ENCODE measurements around the gene VAT1L. TPM values are rescaled to one million over a fixed set of nuclear protein-coding genes. Genes with fewer than 3 reads are reported as not detected.

VAT1L gene
- total RNA-seq, 1 experiment from 2014 or later, result 0.10 TPM

- Histone ChIP-seq H2AFZ (ENCODE audit: low read depth, low read length, poor library complexity, severe bottlenecking) (no peak overlapping the region), H3K9me2 (ENCODE audit: insufficient read depth) (no peaks in the 10 kb centered on the region), H3K27ac (ENCODE audit: low read depth, low read length) (no peak overlapping the region), H3K36me3 (ENCODE audit: control insufficient read depth in 1 of 2, insufficient read depth in 2 of 2, low read length in 2 of 2) (no peaks in the 10 kb centered on the region), H3K9ac (ENCODE audit: low read length) (no peak overlapping the region), H3K79me2 (ENCODE audit: insufficient read depth, low read length) (no peaks in the 10 kb centered on the region), H3K4me1 (ENCODE audit: control insufficient read depth in 1 of 2, insufficient read depth in 2 of 2, low read length in 2 of 2) (no peaks in the 10 kb centered on the region), H4K20me1 (ENCODE audit: insufficient read depth) (no peaks in the 10 kb centered on the region), H3K4me3 (replicated peaks in 1 of 2; ENCODE audit: low read depth in 1 of 2, low read length in 2 of 2) (no peak overlapping the region), H3K27me3 (ENCODE audit: insufficient read depth, low read length) (peaks cover 39% of the 10 kb centered on the region), H3K4me2 (ENCODE audit: low read length) (no peak overlapping the region), H3K9me3 (ENCODE audit: control insufficient read depth in 1 of 2, insufficient read depth in 1 of 2, low read depth in 1 of 2, low read length in 2 of 2) (no peaks in the 10 kb centered on the region)
- BruUV-seq (replicated peaks), result no TSS peak
- ChIA-PET RAD21 (ENCODE audit: low non-redundant PET in 1 of 2, low total read pairs in 2 of 2, uncharacterized antibody in 2 of 2, unreplicated experiment in 2 of 2) (no interaction called here), POLR2A (interaction anchor here (0.6 kb wide), 1 partner anchor 72 kb away, joined by 4 read pairs; no protein-coding TSS in a partner anchor), CTCF (no interaction called here)
- DNase-seq (ENCODE audit: low read depth, low spot score), result no peak
- no peak for ATAC-seq
- no peak for TF ChIP-seq YY1 (IDR thresholded peaks at IDR 0.05; ENCODE audit: extremely low read depth, insufficient replicate concordance, low read depth, low read length)
- TF ChIP-seq RAD21 (IDR thresholded peaks at IDR 0.05; ENCODE audit: low read depth), result no peak
- no peak for TF ChIP-seq ZFX (IDR thresholded peaks at IDR 0.05)
- no peak for TF ChIP-seq MAX (IDR thresholded peaks at IDR 0.05)
- intact Hi-C loops (cut with micrococcal nuclease), result no loop called here
These were observed 156.8 kb downstream of the VAT1L start for GRCh38 chr16:77945126-77945525.

- intact Hi-C loops (cut with micrococcal nuclease), result no loop called here
- Histone ChIP-seq H2AFZ (ENCODE audit: low read depth, low read length, poor library complexity, severe bottlenecking) (no peak overlapping the region), H3K4me3 (replicated peaks in 1 of 2; ENCODE audit: low read depth in 1 of 2, low read length in 2 of 2) (no peak overlapping the region), H3K4me2 (ENCODE audit: low read length) (no peak overlapping the region), H3K9me2 (ENCODE audit: insufficient read depth) (no peaks in the 10 kb centered on the region), H3K36me3 (ENCODE audit: control insufficient read depth in 1 of 2, insufficient read depth in 2 of 2, low read length in 2 of 2) (no peaks in the 10 kb centered on the region), H3K4me1 (ENCODE audit: control insufficient read depth in 1 of 2, insufficient read depth in 2 of 2, low read length in 2 of 2) (no peaks in the 10 kb centered on the region), H3K9me3 (ENCODE audit: control insufficient read depth in 1 of 2, insufficient read depth in 1 of 2, low read depth in 1 of 2, low read length in 2 of 2) (no peaks in the 10 kb centered on the region), H3K27me3 (ENCODE audit: insufficient read depth, low read length) (peaks cover 46% of the 10 kb centered on the region), H3K79me2 (ENCODE audit: insufficient read depth, low read length) (no peaks in the 10 kb centered on the region), H4K20me1 (ENCODE audit: insufficient read depth) (no peaks in the 10 kb centered on the region), H3K9ac (ENCODE audit: low read length) (no peak overlapping the region), H3K27ac (ENCODE audit: low read depth, low read length) (no peak overlapping the region)
- DNase-seq (ENCODE audit: low read depth, low spot score), result no peak
- no peak for ATAC-seq
- ChIA-PET CTCF (no interaction called here), RAD21 (ENCODE audit: low non-redundant PET in 1 of 2, low total read pairs in 2 of 2, uncharacterized antibody in 2 of 2, unreplicated experiment in 2 of 2) (no interaction called here), POLR2A (no interaction called here)
- no TSS peak for BruUV-seq (replicated peaks)
- no peak for TF ChIP-seq SRF (IDR thresholded peaks at IDR 0.05; ENCODE audit: low read depth)
- no peak for TF ChIP-seq YY1 (IDR thresholded peaks at IDR 0.05; ENCODE audit: extremely low read depth, insufficient replicate concordance, low read depth, low read length)
- TF ChIP-seq RAD21 (IDR thresholded peaks at IDR 0.05; ENCODE audit: low read depth), result no peak
- TF ChIP-seq CEBPB (IDR thresholded peaks at IDR 0.05; ENCODE audit: low read depth), result no peak
- TF ChIP-seq ELF1 (IDR thresholded peaks at IDR 0.05; ENCODE audit: borderline replicate concordance, low read depth), result no peak
- TF ChIP-seq CBX3 (IDR thresholded peaks at IDR 0.05; ENCODE audit: low read depth), result no peak
- no peak for TF ChIP-seq SP1 (IDR thresholded peaks at IDR 0.05; ENCODE audit: low read depth)
- no peak for TF ChIP-seq SIN3A (IDR thresholded peaks at IDR 0.05; ENCODE audit: low read depth)
- TF ChIP-seq REST (IDR thresholded peaks at IDR 0.05; ENCODE audit: low read depth), result no peak
- TF ChIP-seq EGR1 (IDR thresholded peaks at IDR 0.05; ENCODE audit: low read depth), result no peak
- TF ChIP-seq POLR2AphosphoS5 (IDR thresholded peaks at IDR 0.05; ENCODE audit: low read depth, low read length), result no peak
- TF ChIP-seq EZH2 (IDR thresholded peaks at IDR 0.05), result no peak
- TF ChIP-seq JUND (IDR thresholded peaks at IDR 0.05), result no peak
- TF ChIP-seq MAX (IDR thresholded peaks at IDR 0.05), result no peak
- no peak for TF ChIP-seq POLR2A (IDR thresholded peaks at IDR 0.05; ENCODE audit: borderline replicate concordance, extremely low read depth, insufficient read depth, insufficient read length)
- no peak for TF ChIP-seq TCF7L2 (IDR thresholded peaks at IDR 0.05; ENCODE audit: borderline replicate concordance, extremely low read depth, insufficient read depth, insufficient read length)
- TF ChIP-seq ZFX (IDR thresholded peaks at IDR 0.05), result no peak
- no peak for TF ChIP-seq ATF3 (IDR thresholded peaks at IDR 0.05)
These were observed 158.5 kb downstream of the VAT1L start for GRCh38 chr16:77946823-77947222.
